A549 (cell line): ENCODE data around the gene RAP1B. TPM values are rescaled to one million over a fixed set of nuclear protein-coding genes. Genes with fewer than 3 reads are reported as not detected.

ENCODE experiments used
- ATAC-seq, 2 experiments: fragments of 200-7000 bp in 1 of 2; fragments of >200 bp in 1 of 2; cut with Nextera tagmentation in 1 of 2; cut with Tn5 transposase in 1 of 2; 3 replicates each; pipeline versions ENCODE4 v1.8.0 to v1.9.1; 2018 to 2020; ENCODE audit warnings: mild to moderate bottlenecking in 1 of 2, moderate library complexity in 1 of 2
- CTCF ChIA-PET: fragments of 300-600 bp; sonication (Branson Sonifier 250); formaldehyde crosslinking; extraction: SDS; loops from one replicate; lab custom pipeline; 2021; ENCODE audit warnings: antibody characterized with exemption, inconsistent platforms; lab: Yijun Ruan, JAX
- POLR2A ChIA-PET: fragments of 350-600 bp; formaldehyde crosslinking; extraction: SDS; loops from one replicate; lab custom pipeline; 2021; ENCODE audit warnings: antibody characterized with exemption, inconsistent platforms; lab: Yijun Ruan, JAX
- DNase-seq, 2 experiments: peaks; one replicate each; pipeline versions ENCODE4 v3.0.0 to v3.0.0-alpha.2; 2011 to 2016; ENCODE audit warnings: low read depth in 1 of 2, low spot score in 1 of 2
- FAIRE-seq: peaks from 2 replicates; lab custom pipeline; 2011; peaks lifted over from hg19 to GRCh38; lab: Jason Lieb, UNC
- H3K27ac ChIP-seq, 2 experiments: fragments of >200 bp; sonication (Bioruptor Twin); formaldehyde crosslinking; 3 replicates each; pipeline ENCODE4 v1.5.1; 2016 to 2017
- H3K4me1 ChIP-seq: fragments of >200 bp; sonication (Bioruptor Twin); formaldehyde crosslinking; 3 replicates; pipeline ENCODE4 v1.6.1; 2016
- H3K4me2 ChIP-seq: fragments of >200 bp; sonication (Bioruptor Twin); formaldehyde crosslinking; 3 replicates; pipeline ENCODE4 v1.6.1; 2016
- H3K4me3 ChIP-seq: fragments of >200 bp; sonication (Bioruptor Twin); formaldehyde crosslinking; 3 replicates; pipeline ENCODE4 v1.5.1; 2016
- H3K9me3 ChIP-seq: fragments of >200 bp; sonication (Bioruptor Twin); formaldehyde crosslinking; 3 replicates; pipeline ENCODE4 v1.6.1; 2016
- CEBPB ChIP-seq, 2 experiments: fragments of >200 bp in 1 of 2; sonication (Bioruptor Twin) in 1 of 2; formaldehyde crosslinking in 1 of 2; IDR thresholded peaks; 2 replicates each; pipeline ENCODE4 v1.6.1; 2012 to 2016
- CTCF ChIP-seq: fragments of >200 bp; sonication (Bioruptor Twin); formaldehyde crosslinking; IDR thresholded peaks from 3 replicates; pipeline ENCODE4 v1.5.1; 2016
- E2F6 ChIP-seq: IDR thresholded peaks from 2 replicates; pipeline ENCODE4 v1.6.1; 2012; ENCODE audit warnings: low read depth, borderline replicate concordance
- EHMT2 ChIP-seq: fragments of 200-600 bp; sonication (generic); IDR thresholded peaks from 2 replicates; pipeline ENCODE4 v1.6.1; 2016; ENCODE audit warnings: antibody characterized with exemption, low read depth, mild to moderate bottlenecking, moderate library complexity
- FOSL2 ChIP-seq, 2 experiments: fragments of 450-650 bp in 1 of 2; fragments of >200 bp in 1 of 2; sonication (Bioruptor Twin) in 1 of 2; formaldehyde crosslinking; IDR thresholded peaks; 2 replicates each; pipeline versions ENCODE4 v1.5.0 to v1.6.1; 2016 to 2020; ENCODE audit warnings: mild to moderate bottlenecking in 1 of 2, moderate library complexity in 1 of 2
- GATA3 ChIP-seq: IDR thresholded peaks from 2 replicates; pipeline ENCODE4 v1.6.1; 2012; ENCODE audit warnings: borderline replicate concordance
- HES2 ChIP-seq: fragments of >200 bp; sonication (Bioruptor Twin); formaldehyde crosslinking; IDR thresholded peaks from 2 replicates; pipeline ENCODE4 v1.6.1; 2016
- HMGXB4 ChIP-seq: fragments of 250-450 bp; sonication (Bioruptor Pico); IDR thresholded peaks from 2 replicates; pipeline ENCODE4 v1.5.0; 2021; ENCODE audit warnings: mild to moderate bottlenecking, moderate library complexity, borderline replicate concordance
- HOXB13 ChIP-seq: fragments of 250-450 bp; sonication (Bioruptor Pico); IDR thresholded peaks from 2 replicates; pipeline ENCODE4 v1.5.0; 2020; ENCODE audit warnings: low read depth, mild to moderate bottlenecking, moderate library complexity
- JUNB ChIP-seq: fragments of >200 bp; sonication (Bioruptor Twin); formaldehyde crosslinking; IDR thresholded peaks from 2 replicates; pipeline ENCODE4 v1.6.1; 2016
- ZC3H11A ChIP-seq: fragments of 450-650 bp; IDR thresholded peaks from 2 replicates; pipeline ENCODE4 v1.6.1; 2014; ENCODE audit warnings: antibody characterized with exemption, mild to moderate bottlenecking
- ZSCAN20 ChIP-seq: fragments of 250-450 bp; sonication (Bioruptor Pico); IDR thresholded peaks from 2 replicates; pipeline ENCODE4 v1.8.0; 2022; ENCODE audit warnings: mild to moderate bottlenecking, moderate library complexity
- WGBS: methylation state at CpG from one replicate; pipeline ENCODE4 v1.1.6; 2017; ENCODE audit errors: missing lambda C conversion rate; 5-methylcytosine and 5-hydroxymethylcytosine counted together
- polyA plus RNA-seq, 4 experiments: library from polyadenylated mRNA; depleted of rRNA in 3 of 4; stranded (reverse); fragments of >200 nt; fragmentation: RNase III in 1 of 4; extraction: RNeasy Plus Mini Kit Qiagen cat#74134 plus additional on column Dnase treatment in 1 of 4; gene quantifications; 2 replicates in 3 of 4; 3 replicates in 1 of 4; pipeline ENCODE4 v1.2.3, GENCODE V29; 2011 to 2017

The RAP1B gene
- polyA plus RNA-seq, 2 of the 4 experiments (the other 2 are of a cell fraction): 196 to 305 TPM

GRCh38 chr12:68580911-68581310 is 29.8 kb upstream of the RAP1B start:
- Histone ChIP-seq H3K4me1 (no peaks in the 10 kb centered on the region), H3K27ac (no peak overlapping the region), H3K9me3 (no peaks in the 10 kb centered on the region), H3K4me2 (no peak overlapping the region), H3K4me3 (no peak overlapping the region)
- ATAC-seq: no peak
- DNase-seq: no peak
- WGBS: 87% methylated on average over 1 of the region's 1 CpG
- ChIA-PET CTCF (interaction anchor here (0.6 to 0.8 kb wide), 2 partner anchors 9 to 47 kb away, joined by 3 to 4 read pairs; no protein-coding TSS in a partner anchor), POLR2A (no interaction called here)
- no peak for FAIRE-seq
- TF ChIP-seq CTCF (no peak), FOSL2 (IDR thresholded peaks at IDR 0.05) (no peak), FOSL2 (CRISPR knock-in tag; IDR thresholded peaks at IDR 0.05) (no peak), JUNB (no peak), EHMT2 (no peak), E2F6 (no peak)

- no peaks in the 10 kb centered on the region for H3K4me1 ChIP-seq
- ATAC-seq: no peak
- TF ChIP-seq ZSCAN20 (CRISPR knock-in tag) (no peak), HOXB13 (CRISPR knock-in tag) (no peak), HMGXB4 (CRISPR knock-in tag) (no peak)
- H3K27ac ChIP-seq: no peak overlapping the region
- DNase-seq: no peak
- ChIA-PET POLR2A (interaction anchor here (0.6 kb wide), 1 partner anchor 110 kb away, joined by 4 read pairs; no protein-coding TSS in a partner anchor), CTCF (interaction anchor here (0.8 kb wide), 1 partner anchor 10 kb away, joined by 4 read pairs; no protein-coding TSS in a partner anchor)
- no peak for FAIRE-seq
- 88% methylated on average over 4 of the region's 4 CpGs for WGBS
- H3K4me3 ChIP-seq: no peak overlapping the region
- no peaks in the 10 kb centered on the region for H3K9me3 ChIP-seq
- H3K4me2 ChIP-seq: no peak overlapping the region
These were observed 28.8 kb upstream of the RAP1B start for GRCh38 chr12:68581926-68582325.

- no peaks in the 10 kb centered on the region for H3K4me1 ChIP-seq
- no peak overlapping the region for H3K4me3 ChIP-seq
- DNase-seq: no peak
- CTCF ChIA-PET: no interaction called here
- no peak for ATAC-seq
- POLR2A ChIA-PET: no interaction called here
- H3K4me2 ChIP-seq: no peak overlapping the region
- no peak for TF ChIP-seq CEBPB (IDR thresholded peaks at IDR 0.05)
- WGBS: 82% methylated on average over 5 of the region's 5 CpGs
- no peak for FAIRE-seq
- no peak overlapping the region for H3K27ac ChIP-seq
- H3K9me3 ChIP-seq: no peaks in the 10 kb centered on the region
These were observed 24.7 kb upstream of the RAP1B start for GRCh38 chr12:68585966-68586365.

GRCh38 chr12:68587448-68587873 is 23.2 kb upstream of the RAP1B start:
- WGBS: 66% methylated on average over 3 of the region's 3 CpGs
- ChIA-PET POLR2A (no interaction called here), CTCF (interaction anchor here (0.7 kb wide), 1 partner anchor 49 kb away, joined by 3 read pairs; no protein-coding TSS in a partner anchor)
- Histone ChIP-seq H3K4me2 (no peak overlapping the region), H3K4me1 (no peaks in the 10 kb centered on the region), H3K27ac (no peak overlapping the region), H3K9me3 (no peaks in the 10 kb centered on the region), H3K4me3 (no peak overlapping the region)
- ATAC-seq (peak in 1 of 2 experiments; percentile 41; a peak in 1 of 6 replicates), DNase-seq (no peak), FAIRE-seq (no peak)
- TF ChIP-seq GATA3: no peak
- no peak for TF ChIP-seq HES2
- TF ChIP-seq ZC3H11A: no peak
